ENCODE results near the gene RHPN2. TPM values are rescaled to one million over a fixed set of nuclear protein-coding genes. Genes with fewer than 3 reads are reported as not detected.

The RHPN2 gene
- total and polyA plus RNA-seq, 2 of the 13 experiments (the other 11 are each of a cell fraction or from before 2014, with no cell fraction given): 20.3 to 48.0 TPM

GRCh38 chr19:33098055-33098534 lies 33.4 kb upstream of the RHPN2 start (continued):
- TF ChIP-seq THRA (CRISPR knock-in tag; IDR thresholded peaks at IDR 0.05; ENCODE audit: borderline replicate concordance) (peak; percentile 77; the same call in 1 of the 2 replicates), NCOA1 (CRISPR knock-in tag; IDR thresholded peaks at IDR 0.05) (no peak), TCF7 (IDR thresholded peaks at IDR 0.05; ENCODE audit: low read depth) (0 out of 2 replicates have a peak, but pooled peaks have one; percentile 26), HNRNPL (IDR thresholded peaks at IDR 0.05; ENCODE audit: low read depth, low read length) (0 out of 2 replicates have a peak, but pooled peaks have one; percentile 45), ZNF253 (CRISPR knock-in tag; IDR thresholded peaks at IDR 0.05; ENCODE audit: borderline replicate concordance) (no peak), SALL1 (CRISPR knock-in tag; IDR thresholded peaks at IDR 0.05) (peak; percentile 89), NCOA5 (CRISPR knock-in tag; IDR thresholded peaks at IDR 0.05) (no peak), PRDM10 (CRISPR knock-in tag; IDR thresholded peaks at IDR 0.05; ENCODE audit: low read depth) (no peak), PBX2 (CRISPR knock-in tag; IDR thresholded peaks at IDR 0.05) (no peak), ZNF558 (CRISPR knock-in tag; IDR thresholded peaks at IDR 0.05; ENCODE audit: borderline replicate concordance) (no peak), ATAD3A (CRISPR knock-in tag; IDR thresholded peaks at IDR 0.05) (no peak), ZNF660 (CRISPR knock-in tag; IDR thresholded peaks at IDR 0.05; ENCODE audit: borderline replicate concordance, low read depth) (no peak), FOXP4 (CRISPR knock-in tag; IDR thresholded peaks at IDR 0.05) (peak; percentile 68), ZFYVE20 (CRISPR knock-in tag; IDR thresholded peaks at IDR 0.05; ENCODE audit: borderline replicate concordance, low read depth) (no peak), ZNF670 (CRISPR knock-in tag; IDR thresholded peaks at IDR 0.05; ENCODE audit: borderline replicate concordance) (no peak), ZNF160 (CRISPR knock-in tag; IDR thresholded peaks at IDR 0.05) (no peak), NFE2L2 (IDR thresholded peaks at IDR 0.05; ENCODE audit: low read length) (no peak), STAG1 (CRISPR knock-in tag; IDR thresholded peaks at IDR 0.05) (peak; percentile 21; the same call in 1 of the 2 replicates), HDAC1 (CRISPR knock-in tag; IDR thresholded peaks at IDR 0.05) (peak; percentile 77), ZNF674 (CRISPR knock-in tag; IDR thresholded peaks at IDR 0.05; ENCODE audit: low read depth) (no peak)

Measured in HepG2 (cell line).